Measurements from ENCODE around the gene SENP6. TPM values are rescaled to one million over a fixed set of nuclear protein-coding genes. Genes with fewer than 3 reads are reported as not detected.

Gene SENP6
- total and polyA plus RNA-seq, 2 donors from 2014 or later: 28.8 to 99.3 TPM

- H3K9me3 ChIP-seq (ENCODE audit: control insufficient read depth in 2 of 3, insufficient read depth in 1 of 3, low read length in 3 of 3): peaks cover 0 to 4% (median 0%) of the 10 kb centered on the region in 3 donors
- DNase-seq (no peak), FAIRE-seq (no peak)
- no peaks in the 10 kb centered on the region for H3K27me3 ChIP-seq (ENCODE audit: control insufficient read depth, insufficient read depth, low read length)
- no peak overlapping the region for H3K9ac ChIP-seq (ENCODE audit: low read length in 3 of 3)
- H3K4me3 ChIP-seq (ENCODE audit: low read length in 3 of 3): no peak overlapping the region
- H3K36me3 ChIP-seq (ENCODE audit: control insufficient read depth in 2 of 3, insufficient read depth in 3 of 3, low read length in 3 of 3): peaks cover 0 to 4% (median 2%) of the 10 kb centered on the region in 3 donors
- H3K4me1 ChIP-seq (ENCODE audit: control insufficient read depth in 2 of 3, insufficient read depth in 2 of 3, low read depth in 1 of 3, low read length in 3 of 3): peaks cover 0 to 16% (median 3%) of the 10 kb centered on the region in 3 donors
- no peak overlapping the region for H3K27ac ChIP-seq (ENCODE audit: low read depth in 2 of 2, low read length in 2 of 2)
- no peak for TF ChIP-seq CTCF (IDR thresholded peaks at IDR 0.05; ENCODE audit: borderline replicate concordance, extremely low read depth, insufficient read depth)
- intact Hi-C loops (cut with DNase I): no loop called here
These were observed 17.7 kb downstream of the SENP6 start for GRCh38 chr6:75619230-75619899.

- TF ChIP-seq CTCF (IDR thresholded peaks at IDR 0.05; ENCODE audit: borderline replicate concordance, extremely low read depth, insufficient read depth): no peak
- Histone ChIP-seq H3K9ac (ENCODE audit: low read length in 3 of 3) (no peak overlapping the region), H3K4me3 (ENCODE audit: low read length in 3 of 3) (no peak overlapping the region), H3K9me3 (ENCODE audit: control insufficient read depth in 2 of 3, insufficient read depth in 1 of 3, low read length in 3 of 3) (peaks cover 0 to 4% (median 0%) of the 10 kb centered on the region in 3 donors), H3K4me1 (ENCODE audit: control insufficient read depth in 2 of 3, insufficient read depth in 2 of 3, low read depth in 1 of 3, low read length in 3 of 3) (peaks cover 0 to 13% (median 3%) of the 10 kb centered on the region in 3 donors), H3K27me3 (ENCODE audit: control insufficient read depth, insufficient read depth, low read length) (no peaks in the 10 kb centered on the region), H3K27ac (ENCODE audit: low read depth in 2 of 2, low read length in 2 of 2) (no peak overlapping the region), H3K36me3 (ENCODE audit: control insufficient read depth in 2 of 3, insufficient read depth in 3 of 3, low read length in 3 of 3) (peaks cover 0 to 5% (median 2%) of the 10 kb centered on the region in 3 donors)
- DNase-seq (no peak), FAIRE-seq (no peak)
- intact Hi-C loops (cut with DNase I): no loop called here
These were observed 19.0 kb downstream of the SENP6 start for GRCh38 chr6:75620381-75621304.

GRCh38 chr6:75621846-75622245 is 20.2 kb downstream of the SENP6 start:
- no peak overlapping the region for H3K27ac ChIP-seq (ENCODE audit: low read depth in 2 of 2, low read length in 2 of 2)
- H3K36me3 ChIP-seq (ENCODE audit: control insufficient read depth in 2 of 3, insufficient read depth in 3 of 3, low read length in 3 of 3): peaks cover 0 to 5% (median 2%) of the 10 kb centered on the region in 3 donors
- no peak for DNase-seq
- intact Hi-C loops (cut with DNase I): no loop called here
- no peak overlapping the region for H3K9ac ChIP-seq (ENCODE audit: low read length in 3 of 3)
- H3K4me1 ChIP-seq (ENCODE audit: control insufficient read depth in 2 of 3, insufficient read depth in 2 of 3, low read depth in 1 of 3, low read length in 3 of 3): peaks cover 0 to 10% (median 3%) of the 10 kb centered on the region in 3 donors
- peaks cover 0 to 4% (median 0%) of the 10 kb centered on the region in 3 donors for H3K9me3 ChIP-seq (ENCODE audit: control insufficient read depth in 2 of 3, insufficient read depth in 1 of 3, low read length in 3 of 3)
- no peaks in the 10 kb centered on the region for H3K27me3 ChIP-seq (ENCODE audit: control insufficient read depth, insufficient read depth, low read length)
- FAIRE-seq: no peak
- no peak for TF ChIP-seq CTCF (IDR thresholded peaks at IDR 0.05; ENCODE audit: borderline replicate concordance, extremely low read depth, insufficient read depth)
- no peak overlapping the region for H3K4me3 ChIP-seq (ENCODE audit: low read length in 3 of 3)

Measured in kidney (tissue), 14 donors.